OCI-LY7 (cell line): ENCODE data around the gene ASCL3.

Source experiments
- EZH2phosphoT487 ChIP-seq: fragments of 200-600 bp; sonication (generic); IDR thresholded peaks from 2 replicates; pipeline ENCODE4 v1.6.1; 2018; ENCODE audit warnings: low read depth, borderline replicate concordance, mild to moderate bottlenecking, mixed run types, antibody characterized with exemption, low read length, moderate library complexity, mixed read lengths
- TF ChIP-seq, protein P1 (sequence below): fragments of 200-600 bp; sonication (generic); conservative IDR thresholded peaks from 2 replicates; pipeline ENCODE4 v1.5.1; 2014; ENCODE audit warnings: mild to moderate bottlenecking, antibody characterized with exemption, low read length, moderate library complexity, mixed read lengths

DNA sequence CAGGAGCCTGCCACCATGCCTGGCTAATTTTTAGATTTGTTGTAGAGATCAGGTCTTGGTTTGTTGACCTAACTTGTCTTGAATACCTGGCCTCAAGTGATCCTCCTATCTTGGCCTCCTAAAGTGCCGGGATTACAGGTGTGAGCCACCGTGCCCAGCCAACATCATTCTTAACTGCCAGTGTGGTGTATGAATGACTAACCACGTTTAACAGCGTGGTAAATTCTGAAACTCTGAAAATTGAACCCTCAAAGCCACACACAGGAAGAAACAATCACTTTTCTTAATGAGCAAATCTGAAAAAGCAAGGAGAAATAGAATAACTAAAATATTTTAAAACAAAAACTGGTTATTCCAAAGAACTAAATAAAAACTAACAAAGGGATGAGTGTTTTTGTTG lies 14.0 kb upstream of the ASCL3 start:
- TF ChIP-seq, protein P1, sequence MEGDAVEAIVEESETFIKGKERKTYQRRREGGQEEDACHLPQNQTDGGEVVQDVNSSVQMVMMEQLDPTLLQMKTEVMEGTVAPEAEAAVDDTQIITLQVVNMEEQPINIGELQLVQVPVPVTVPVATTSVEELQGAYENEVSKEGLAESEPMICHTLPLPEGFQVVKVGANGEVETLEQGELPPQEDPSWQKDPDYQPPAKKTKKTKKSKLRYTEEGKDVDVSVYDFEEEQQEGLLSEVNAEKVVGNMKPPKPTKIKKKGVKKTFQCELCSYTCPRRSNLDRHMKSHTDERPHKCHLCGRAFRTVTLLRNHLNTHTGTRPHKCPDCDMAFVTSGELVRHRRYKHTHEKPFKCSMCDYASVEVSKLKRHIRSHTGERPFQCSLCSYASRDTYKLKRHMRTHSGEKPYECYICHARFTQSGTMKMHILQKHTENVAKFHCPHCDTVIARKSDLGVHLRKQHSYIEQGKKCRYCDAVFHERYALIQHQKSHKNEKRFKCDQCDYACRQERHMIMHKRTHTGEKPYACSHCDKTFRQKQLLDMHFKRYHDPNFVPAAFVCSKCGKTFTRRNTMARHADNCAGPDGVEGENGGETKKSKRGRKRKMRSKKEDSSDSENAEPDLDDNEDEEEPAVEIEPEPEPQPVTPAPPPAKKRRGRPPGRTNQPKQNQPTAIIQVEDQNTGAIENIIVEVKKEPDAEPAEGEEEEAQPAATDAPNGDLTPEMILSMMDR: no peak
- TF ChIP-seq EZH2phosphoT487: no peak
